HepG2 (cell line): ENCODE data around the gene LAMA1. TPM values are rescaled to one million over a fixed set of nuclear protein-coding genes. Genes with fewer than 3 reads are reported as not detected.

Experiments
- ATAC-seq: fragments of 200-7000 bp; cut with Tn5 transposase; 3 replicates; pipeline ENCODE4 v1.9.1; 2020; ENCODE audit warnings: mild to moderate bottlenecking, moderate library complexity
- BruUV-seq: library from RNA; stranded (reverse); fragments of 400-500 nt; replicated peaks from 2 replicates; lab custom pipeline; 2021; lab: Mats Ljungman, UMichigan
- CTCF ChIA-PET: fragments of 300-600 bp; formaldehyde crosslinking; extraction: SDS; loops from one replicate; lab custom pipeline; 2021; ENCODE audit warnings: low total read pairs, inconsistent platforms, low intra/inter-chr PET ratio; lab: Yijun Ruan, JAX
- POLR2A ChIA-PET: fragments of 350-600 bp; sonication (Branson Sonifier 250); formaldehyde crosslinking; loops from one replicate; lab custom pipeline; 2020; ENCODE audit warnings: antibody characterized with exemption, inconsistent platforms; lab: Yijun Ruan, JAX
- DNase-seq: peaks from one replicate; pipeline ENCODE4 v3.0.0-alpha.2; 2015; ENCODE audit warnings: low spot score
- FAIRE-seq: peaks from 3 replicates; lab custom pipeline; 2011; peaks lifted over from hg19 to GRCh38; lab: Jason Lieb, UNC
- H2AFZ ChIP-seq: one replicate; pipeline ENCODE4 v1.6.1; 2011; ENCODE audit warnings: low read length, inconsistent platforms
- H3K27ac ChIP-seq: fragments of 300-600 bp; 3 replicates; pipeline ENCODE4 v1.8.0; 2011; ENCODE audit warnings: mixed run types, mild to moderate bottlenecking, mixed read lengths, low read length, inconsistent platforms; ENCODE audit not compliant: insufficient read depth; ENCODE audit errors: extremely low read length
- H3K27me3 ChIP-seq, 2 experiments: fragments of 200-600 bp in 1 of 2; 2 replicates in 1 of 2; 3 replicates in 1 of 2; pipeline versions ENCODE4 v1.6.0 to v1.8.0; 2011; ENCODE audit warnings: low read length in 2 of 2, mild to moderate bottlenecking in 2 of 2, moderate library complexity in 2 of 2, inconsistent platforms in 1 of 2; ENCODE audit not compliant: insufficient read depth in 2 of 2, control insufficient read depth in 1 of 2
- H3K36me3 ChIP-seq, 2 experiments: fragments of 200-600 bp in 1 of 2; replicated peaks in 1 of 2; 2 replicates in 1 of 2; 3 replicates in 1 of 2; pipeline versions ENCODE4 v1.5.1 to v1.8.0; 2011; ENCODE audit warnings: low read length in 2 of 2, inconsistent platforms in 1 of 2; ENCODE audit not compliant: insufficient read depth in 2 of 2, control insufficient read depth in 1 of 2
- H3K4me1 ChIP-seq: 2 replicates; pipeline ENCODE4 v1.5.1; 2012; ENCODE audit warnings: low read length, inconsistent platforms; ENCODE audit not compliant: insufficient read depth
- H3K4me2 ChIP-seq: 2 replicates; pipeline ENCODE4 v1.6.0; 2011; ENCODE audit warnings: low read depth, low read length, inconsistent platforms
- H3K4me3 ChIP-seq, 3 experiments: fragments of 200-600 bp in 1 of 3; sonication (generic), shearing (Covaris generic) in 1 of 3; replicated peaks in 1 of 3; 2 replicates each; pipeline ENCODE4 v1.5.1; 2011 to 2016; ENCODE audit warnings: low read length in 3 of 3, inconsistent platforms in 2 of 3, low read depth in 2 of 3, mild to moderate bottlenecking in 2 of 3, control low read depth in 1 of 3, mixed read lengths in 1 of 3; ENCODE audit not compliant: insufficient read depth in 1 of 3
- H3K79me2 ChIP-seq: one replicate; pipeline ENCODE4 v1.6.1; 2011; ENCODE audit warnings: low read length, inconsistent platforms; ENCODE audit not compliant: insufficient read depth
- H3K9ac ChIP-seq: 2 replicates; pipeline ENCODE4 v1.6.0; 2011; ENCODE audit warnings: mild to moderate bottlenecking, low read depth, low read length, inconsistent platforms; ENCODE audit not compliant: insufficient read depth
- H3K9me3 ChIP-seq: 2 replicates; pipeline ENCODE4 v1.5.1; 2012; ENCODE audit warnings: mild to moderate bottlenecking, low read length
- H4K20me1 ChIP-seq: 2 replicates; pipeline ENCODE4 v1.6.0; 2011; ENCODE audit warnings: inconsistent platforms, mild to moderate bottlenecking, low read length, moderate library complexity; ENCODE audit not compliant: insufficient read depth
- DBP ChIP-seq: sonication (generic); formaldehyde crosslinking; IDR thresholded peaks from 2 replicates; pipeline ENCODE4 v1.4.0; 2020; ENCODE audit warnings: missing genetic modification reagents; ENCODE audit errors: not compliant biosample characterization
- DDIT3 ChIP-seq: sonication (generic); formaldehyde crosslinking; IDR thresholded peaks from 2 replicates; pipeline ENCODE4 v1.4.0; 2020; ENCODE audit warnings: mild to moderate bottlenecking, missing genetic modification reagents
- HNRNPK ChIP-seq: fragments of 200-400 bp; formaldehyde crosslinking; IDR thresholded peaks from 2 replicates; pipeline ENCODE4 v1.6.1; 2018; ENCODE audit warnings: low read length, low read depth, moderate library complexity, mild to moderate bottlenecking; ENCODE audit not compliant: poor library complexity, severe bottlenecking
- ISX ChIP-seq: sonication (generic); formaldehyde crosslinking; conservative IDR thresholded peaks from 2 replicates; pipeline ENCODE4 v1.5.0; 2020; ENCODE audit warnings: missing genetic modification reagents
- KLF11 ChIP-seq: IDR thresholded peaks from 2 replicates; pipeline ENCODE4 v1.6.1; 2016; ENCODE audit warnings: missing compliant biosample characterization
- MAFK ChIP-seq, 2 experiments: IDR thresholded peaks in 1 of 2; conservative IDR thresholded peaks in 1 of 2; 2 replicates each; pipeline ENCODE4 v1.6.1; 2011; ENCODE audit warnings: improper control_type of control experiment in 2 of 2, low read length in 2 of 2
- RFX5 ChIP-seq: IDR thresholded peaks from 2 replicates; pipeline ENCODE4 v1.6.1; 2011; ENCODE audit warnings: low read depth, low read length, improper control_type of control experiment
- SIX4 ChIP-seq: sonication (generic); formaldehyde crosslinking; IDR thresholded peaks from 2 replicates; pipeline ENCODE4 v1.4.0; 2020; ENCODE audit warnings: missing genetic modification reagents
- SSRP1 ChIP-seq: IDR thresholded peaks from 2 replicates; pipeline ENCODE4 v1.6.1; 2016; ENCODE audit warnings: control low read depth
- THAP9 ChIP-seq: sonication (generic); formaldehyde crosslinking; IDR thresholded peaks from 2 replicates; pipeline ENCODE4; 2020; ENCODE audit warnings: missing genetic modification reagents, mild to moderate bottlenecking, borderline replicate concordance
- ZBTB44 ChIP-seq: sonication (generic); formaldehyde crosslinking; IDR thresholded peaks from 2 replicates; pipeline ENCODE4 v1.4.0; 2020; ENCODE audit warnings: missing genetic modification reagents
- ZNF235 ChIP-seq: sonication (generic); formaldehyde crosslinking; IDR thresholded peaks from 2 replicates; pipeline ENCODE4 v1.8.1; 2023; ENCODE audit warnings: mild to moderate bottlenecking, missing genetic modification reagents, borderline replicate concordance
- ZNF556 ChIP-seq: sonication (generic); formaldehyde crosslinking; IDR thresholded peaks from 2 replicates; pipeline ENCODE4 v1.4.0; 2020; ENCODE audit warnings: mild to moderate bottlenecking, missing genetic modification reagents, borderline replicate concordance
- ZNF703 ChIP-seq: sonication (generic); formaldehyde crosslinking; IDR thresholded peaks from 2 replicates; pipeline ENCODE4 v1.5.1; 2020; ENCODE audit warnings: missing genetic modification reagents, mild to moderate bottlenecking, moderate library complexity, borderline replicate concordance
- ZSCAN20 ChIP-seq: sonication (generic); formaldehyde crosslinking; IDR thresholded peaks from 2 replicates; pipeline ENCODE4 v1.4.0; 2020; ENCODE audit warnings: missing genetic modification reagents, mild to moderate bottlenecking, borderline replicate concordance
- ZXDC ChIP-seq: sonication (generic); formaldehyde crosslinking; IDR thresholded peaks from 2 replicates; pipeline ENCODE4 v1.5.0; 2020; ENCODE audit warnings: mild to moderate bottlenecking, missing genetic modification reagents
- WGBS: methylation state at CpG from one replicate; pipeline ENCODE4 v1.1.6; 2017; ENCODE audit warnings: low lambda C conversion rate; 5-methylcytosine and 5-hydroxymethylcytosine counted together
- in situ Hi-C: cut with HindIII; loops from 2 replicates; pipeline ENCODE4 v1.10.0; 2017; ENCODE audit warnings: low pct_unique_long_range_greater_than_20kb; ENCODE audit not compliant: extremely low pct_ligation_motif_present
- intact Hi-C: fragments of 100-400 bp; cut with micrococcal nuclease; formaldehyde crosslinking; loops from one replicate; pipeline ENCODE4 v1.10.0; 2022; ENCODE audit not compliant: unreplicated experiment
- polyA plus RNA-seq, 8 experiments: library from polyadenylated mRNA; depleted of rRNA in 3 of 8; stranded (reverse) in 7 of 8; unstranded in 1 of 8; fragments of >200 nt; fragmentation: Illumina TruSeq in 4 of 8; extraction: Trizol in 4 of 8; gene quantifications; 2 replicates each; pipeline versions ENCODE4 v1.2.1 to v1.2.3, GENCODE V29; 2011 to 2016; ENCODE audit warnings: low read depth in 4 of 8, missing spikeins in 1 of 8, mixed read lengths in 1 of 8; ENCODE audit not compliant: insufficient read depth in 1 of 8
- total RNA-seq, 5 experiments: library from RNA; depleted of rRNA; stranded (reverse); fragments of >200 nt; fragmentation: Illumina TruSeq; extraction: Trizol; gene quantifications; 2 replicates each; pipeline ENCODE4 v1.2.3, GENCODE V29; 2016; ENCODE audit warnings: low read depth in 1 of 5

LAMA1 gene
- total and polyA plus RNA-seq, 2 of the 13 experiments (the other 11 are each of a cell fraction or from before 2014, with no cell fraction given) = 0.05 to 0.44 TPM

GRCh38 chr18:6994771-6995430 is 122.7 kb downstream of the LAMA1 start:
- Histone ChIP-seq H3K4me3 (no peak overlapping the region), H3K9ac (no peak overlapping the region), H3K4me1 (no peaks in the 10 kb centered on the region; the same call in 1 of the 2 replicates), H2AFZ (no peak overlapping the region), H3K4me2 (no peak overlapping the region), H3K36me3 (no peaks in the 10 kb centered on the region), H3K79me2 (no peaks in the 10 kb centered on the region), H3K9me3 (no peaks in the 10 kb centered on the region), H4K20me1 (no peaks in the 10 kb centered on the region), H3K27ac (no peak overlapping the region), H3K27me3 (no peaks in the 10 kb centered on the region)
- in situ Hi-C loops (loop anchor here (10.0 kb wide), 1 partner anchor 70 kb away; no protein-coding TSS in a partner anchor), intact Hi-C loops (no loop called here)
- POLR2A ChIA-PET = no interaction called here
- BruUV-seq = no TSS peak
- DNase-seq (no peak), ATAC-seq (no peak), FAIRE-seq (no peak)
- CTCF ChIA-PET = no interaction called here
- 42% methylated on average over 7 of the region's 7 CpGs for WGBS
- TF ChIP-seq MAFK (conservative IDR thresholded peaks at IDR 0.05 in 1 of 2, IDR thresholded peaks at IDR 0.05 in 1 of 2; ENCODE audit: low read length in 2 of 2) = no peak
- no peak for TF ChIP-seq DBP
- TF ChIP-seq DDIT3 (CRISPR knock-in tag) = no peak
- TF ChIP-seq KLF11 (CRISPR knock-in tag) = no peak
- no peak for TF ChIP-seq ZBTB44 (CRISPR knock-in tag)
- no peak for TF ChIP-seq SSRP1 (CRISPR knock-in tag)
- TF ChIP-seq ZXDC (CRISPR knock-in tag) = no peak
- no peak for TF ChIP-seq HNRNPK
- TF ChIP-seq ZNF235 = no peak
- no peak for TF ChIP-seq ZNF556
- no peak for TF ChIP-seq ISX (CRISPR knock-in tag)
- TF ChIP-seq RFX5 = no peak
- no peak for TF ChIP-seq ZSCAN20 (CRISPR knock-in tag)
- no peak for TF ChIP-seq THAP9 (CRISPR knock-in tag)
- TF ChIP-seq SIX4 (CRISPR knock-in tag) = no peak
- TF ChIP-seq ZNF703 (CRISPR knock-in tag) = no peak
